GM19238 (cell line): ENCODE results near the gene LTBP2.

ENCODE experiments used
- DNase-seq: peaks from one replicate; pipeline ENCODE4 v3.0.0; 2011; ENCODE audit warnings: low spot score; ENCODE audit not compliant: insufficient read length

LTBP2 gene

GRCh38 chr14:74592476-74593201, 19.4 kb downstream of the LTBP2 start:
- no peak for DNase-seq

GRCh38 chr14:74591899-74592298, 20.1 kb downstream of the LTBP2 start:
- no peak for DNase-seq

- no peak for DNase-seq
Observed at GRCh38 chr14:74591394-74591793, 20.6 kb downstream of the LTBP2 start.

- DNase-seq: no peak
Observed at GRCh38 chr14:74589291-74589879, 22.7 kb downstream of the LTBP2 start.

GRCh38 chr14:74587363-74587707, 24.7 kb downstream of the LTBP2 start:
- DNase-seq: no peak

GRCh38 chr14:74586681-74587362, 25.2 kb downstream of the LTBP2 start:
- no peak for DNase-seq

- no peak for DNase-seq
Observed at GRCh38 chr14:74585406-74586335, 26.4 kb downstream of the LTBP2 start.

GRCh38 chr14:74584951-74585350, 27.1 kb downstream of the LTBP2 start:
- DNase-seq: no peak

GRCh38 chr14:74583689-74584434, 28.2 kb downstream of the LTBP2 start:
- DNase-seq: no peak

- no peak for DNase-seq
Observed at GRCh38 chr14:74582910-74583581, 29.0 kb downstream of the LTBP2 start.

GRCh38 chr14:74580275-74580672, 31.8 kb downstream of the LTBP2 start:
- no peak for DNase-seq

GRCh38 chr14:74579447-74580274, 32.4 kb downstream of the LTBP2 start:
- no peak for DNase-seq

- DNase-seq: no peak
Observed at GRCh38 chr14:74578479-74578878, 33.6 kb downstream of the LTBP2 start.

GRCh38 chr14:74577948-74578275, 34.1 kb downstream of the LTBP2 start:
- DNase-seq: no peak

GRCh38 chr14:74577247-74577947, 34.6 kb downstream of the LTBP2 start:
- DNase-seq: no peak

GRCh38 chr14:74575936-74576335, 36.1 kb downstream of the LTBP2 start:
- no peak for DNase-seq

GRCh38 chr14:74575507-74575906, 36.5 kb downstream of the LTBP2 start:
- DNase-seq: no peak

- no peak for DNase-seq
Observed at GRCh38 chr14:74574706-74575105, 37.3 kb downstream of the LTBP2 start.

- DNase-seq: no peak
Observed at GRCh38 chr14:74574090-74574433, 38.0 kb downstream of the LTBP2 start.
